DND-41 (cell line): Measurements from ENCODE around the gene STX17.

Experiments
- EZH2 ChIP-seq: IDR thresholded peaks from 3 replicates; pipeline ENCODE4 v1.6.1; 2012; ENCODE audit warnings: borderline replicate concordance, low read depth, mild to moderate bottlenecking, moderate library complexity, low read length, inconsistent platforms; ENCODE audit not compliant: severe bottlenecking
- TF ChIP-seq, protein P1 (sequence below): IDR thresholded peaks from 2 replicates; pipeline ENCODE4 v1.5.1; 2012; ENCODE audit warnings: borderline replicate concordance, low read length, moderate library complexity, mild to moderate bottlenecking; ENCODE audit not compliant: poor library complexity, severe bottlenecking; ENCODE audit errors: extremely low read depth

DNA sequence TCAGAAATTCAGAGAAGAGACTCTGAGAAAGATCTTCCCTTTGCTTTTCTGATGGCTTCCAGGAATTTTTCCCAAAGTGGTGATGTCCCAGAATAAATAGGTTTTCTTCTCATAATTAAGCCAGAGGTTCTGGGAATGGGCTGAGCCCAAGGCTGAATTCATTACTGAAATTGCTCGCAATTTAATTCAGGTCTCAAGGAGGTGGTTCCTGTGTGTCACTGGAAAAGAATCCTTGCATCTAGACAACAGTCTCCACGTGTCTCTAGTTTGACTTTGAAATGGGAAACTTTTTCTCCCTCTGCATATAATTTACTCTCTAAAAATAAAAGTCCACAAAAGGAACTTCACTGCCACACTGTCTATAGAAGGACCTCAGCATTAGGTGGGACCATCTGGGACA is 27.8 kb upstream of the STX17 start:
- TF ChIP-seq, protein P1, sequence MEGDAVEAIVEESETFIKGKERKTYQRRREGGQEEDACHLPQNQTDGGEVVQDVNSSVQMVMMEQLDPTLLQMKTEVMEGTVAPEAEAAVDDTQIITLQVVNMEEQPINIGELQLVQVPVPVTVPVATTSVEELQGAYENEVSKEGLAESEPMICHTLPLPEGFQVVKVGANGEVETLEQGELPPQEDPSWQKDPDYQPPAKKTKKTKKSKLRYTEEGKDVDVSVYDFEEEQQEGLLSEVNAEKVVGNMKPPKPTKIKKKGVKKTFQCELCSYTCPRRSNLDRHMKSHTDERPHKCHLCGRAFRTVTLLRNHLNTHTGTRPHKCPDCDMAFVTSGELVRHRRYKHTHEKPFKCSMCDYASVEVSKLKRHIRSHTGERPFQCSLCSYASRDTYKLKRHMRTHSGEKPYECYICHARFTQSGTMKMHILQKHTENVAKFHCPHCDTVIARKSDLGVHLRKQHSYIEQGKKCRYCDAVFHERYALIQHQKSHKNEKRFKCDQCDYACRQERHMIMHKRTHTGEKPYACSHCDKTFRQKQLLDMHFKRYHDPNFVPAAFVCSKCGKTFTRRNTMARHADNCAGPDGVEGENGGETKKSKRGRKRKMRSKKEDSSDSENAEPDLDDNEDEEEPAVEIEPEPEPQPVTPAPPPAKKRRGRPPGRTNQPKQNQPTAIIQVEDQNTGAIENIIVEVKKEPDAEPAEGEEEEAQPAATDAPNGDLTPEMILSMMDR: no peak
- TF ChIP-seq EZH2: no peak
